Sigmoid colon (tissue), 4 donors: ENCODE data around the gene NOP56.

Experiments
- CTCF ChIP-seq, 4 experiments: fragments of 450-650 bp in 3 of 4; fragments of 200-600 bp in 1 of 4; IDR thresholded peaks; one replicate each; pipeline ENCODE4 v1.5.1; 2016 to 2019; ENCODE audit warnings: antibody characterized with exemption in 4 of 4, mild to moderate bottlenecking in 3 of 4, moderate library complexity in 2 of 4
- POLR2AphosphoS5 ChIP-seq, 4 donors: sonication (generic); formaldehyde crosslinking; IDR thresholded peaks; one replicate each; pipeline ENCODE4 v1.6.1; 2017; ENCODE audit warnings: antibody characterized with exemption in 4 of 4

- no peak for TF ChIP-seq POLR2AphosphoS5 (IDR thresholded peaks at IDR 0.05)
- TF ChIP-seq CTCF (IDR thresholded peaks at IDR 0.05): no peak
These were observed 1.3 kb downstream of the NOP56 start for GRCh38 chr20:2653556-2654383.
